GM10266 (cell line): ENCODE data around the gene RUFY2.

Experiments
- DNase-seq: peaks from one replicate; pipeline ENCODE4 v3.0.0; 2012; ENCODE audit errors: extremely low spot score
- TF ChIP-seq, protein P1 (sequence below): IDR thresholded peaks from 2 replicates; pipeline ENCODE4 v1.5.1; 2012; ENCODE audit warnings: mild to moderate bottlenecking, low read depth; ENCODE audit not compliant: control insufficient read depth, insufficient read depth; ENCODE audit errors: missing control alignments

RUFY2 gene

DNA sequence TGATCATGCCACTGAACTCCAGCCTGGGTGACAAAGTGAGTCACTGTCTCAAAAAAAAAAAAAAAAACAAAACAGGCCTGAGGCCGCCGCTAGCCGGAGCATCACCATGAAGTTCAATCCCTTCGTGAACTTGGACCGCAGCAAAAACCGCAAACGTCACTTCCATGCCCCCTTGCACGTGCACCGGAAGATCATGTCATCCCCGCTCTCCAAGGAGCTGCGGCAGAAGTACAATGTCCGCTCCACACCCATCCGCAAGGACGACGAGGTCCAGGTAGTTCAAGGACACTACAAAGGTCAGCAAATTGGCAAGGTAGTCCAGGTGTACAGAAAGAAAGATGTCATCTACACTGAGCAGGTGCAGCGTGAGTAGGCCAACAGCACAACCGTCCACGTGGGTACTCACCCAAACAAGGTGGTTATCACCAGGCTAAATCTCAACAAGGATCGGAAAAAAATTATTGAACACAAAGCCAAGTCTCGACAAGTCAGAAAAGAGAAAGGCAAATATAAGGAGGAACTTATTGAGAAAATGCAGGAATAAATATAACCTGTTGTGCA lies 17.5 kb upstream of the RUFY2 start:
- TF ChIP-seq, protein P1, sequence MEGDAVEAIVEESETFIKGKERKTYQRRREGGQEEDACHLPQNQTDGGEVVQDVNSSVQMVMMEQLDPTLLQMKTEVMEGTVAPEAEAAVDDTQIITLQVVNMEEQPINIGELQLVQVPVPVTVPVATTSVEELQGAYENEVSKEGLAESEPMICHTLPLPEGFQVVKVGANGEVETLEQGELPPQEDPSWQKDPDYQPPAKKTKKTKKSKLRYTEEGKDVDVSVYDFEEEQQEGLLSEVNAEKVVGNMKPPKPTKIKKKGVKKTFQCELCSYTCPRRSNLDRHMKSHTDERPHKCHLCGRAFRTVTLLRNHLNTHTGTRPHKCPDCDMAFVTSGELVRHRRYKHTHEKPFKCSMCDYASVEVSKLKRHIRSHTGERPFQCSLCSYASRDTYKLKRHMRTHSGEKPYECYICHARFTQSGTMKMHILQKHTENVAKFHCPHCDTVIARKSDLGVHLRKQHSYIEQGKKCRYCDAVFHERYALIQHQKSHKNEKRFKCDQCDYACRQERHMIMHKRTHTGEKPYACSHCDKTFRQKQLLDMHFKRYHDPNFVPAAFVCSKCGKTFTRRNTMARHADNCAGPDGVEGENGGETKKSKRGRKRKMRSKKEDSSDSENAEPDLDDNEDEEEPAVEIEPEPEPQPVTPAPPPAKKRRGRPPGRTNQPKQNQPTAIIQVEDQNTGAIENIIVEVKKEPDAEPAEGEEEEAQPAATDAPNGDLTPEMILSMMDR: no peak
- no peak for DNase-seq

DNA sequence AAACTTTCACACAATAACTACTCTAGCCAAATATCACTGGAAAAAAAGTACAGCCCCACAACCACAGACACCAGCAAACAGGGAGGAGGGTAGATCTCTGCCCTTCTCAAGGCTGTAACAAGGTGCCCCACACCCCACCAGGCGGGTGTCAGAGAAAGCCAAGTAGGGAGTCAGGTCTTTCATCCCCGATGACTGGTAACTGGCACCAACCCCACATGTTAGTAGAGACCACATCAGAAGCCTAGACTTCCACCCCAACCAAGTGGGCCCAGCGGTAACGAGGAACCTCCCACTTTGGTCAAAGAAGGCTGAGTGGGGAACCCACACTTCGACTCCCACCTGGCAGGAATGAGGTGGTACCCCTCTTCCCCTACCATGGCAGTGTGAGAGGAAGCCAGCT lies 16.4 kb upstream of the RUFY2 start:
- no peak for DNase-seq
- TF ChIP-seq, protein P1: no peak

DNA sequence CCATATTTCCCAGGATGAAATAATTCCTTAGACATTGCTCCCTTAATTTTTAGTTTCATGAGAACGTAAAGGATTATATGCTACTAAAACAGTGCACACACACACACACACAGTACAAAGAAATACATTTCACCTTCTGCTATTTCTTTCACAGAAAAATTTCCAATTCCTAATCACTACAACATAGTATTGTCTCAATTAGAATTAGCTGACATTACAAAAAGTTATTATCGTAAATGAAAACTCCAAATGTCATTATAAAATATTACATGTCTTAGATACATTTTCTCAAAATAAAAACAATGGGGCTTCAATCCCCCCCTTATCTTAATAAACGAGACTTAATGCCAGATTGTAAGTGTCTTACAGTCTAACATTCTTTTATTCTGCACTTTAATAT lies 12.3 kb upstream of the RUFY2 start:
- DNase-seq: no peak
- TF ChIP-seq, protein P1: no peak

DNA sequence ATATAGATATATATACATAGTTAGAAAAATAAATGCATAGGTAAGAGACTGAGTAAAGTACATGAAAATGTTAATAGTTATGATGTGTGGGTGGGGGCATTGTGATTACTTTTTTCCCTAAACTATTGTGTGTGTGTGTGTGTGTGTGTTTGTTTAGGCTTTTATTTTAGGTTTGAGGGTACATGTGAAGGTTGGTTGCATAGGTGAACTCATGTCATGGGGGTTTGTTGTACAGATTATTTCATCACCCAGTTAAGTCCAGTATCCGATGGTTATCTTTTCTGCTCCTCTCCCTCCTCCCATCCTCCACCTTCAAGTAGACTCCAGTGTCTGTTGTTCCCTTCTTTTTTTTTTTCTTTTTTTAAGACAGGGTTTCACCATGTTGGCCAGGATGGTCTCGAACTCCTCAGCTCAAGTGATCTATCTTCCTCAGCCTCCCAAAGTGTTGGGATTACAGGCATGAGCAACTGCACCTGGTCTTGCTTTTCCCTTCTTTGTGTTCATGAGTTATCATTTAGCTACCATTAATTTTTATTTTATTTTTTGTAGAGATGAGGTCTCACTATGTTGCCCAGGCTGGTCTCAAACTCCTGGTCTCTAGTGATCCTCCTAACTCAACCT lies 1.9 kb upstream of the RUFY2 start:
- TF ChIP-seq, protein P1: no peak
- no peak for DNase-seq

DNA sequence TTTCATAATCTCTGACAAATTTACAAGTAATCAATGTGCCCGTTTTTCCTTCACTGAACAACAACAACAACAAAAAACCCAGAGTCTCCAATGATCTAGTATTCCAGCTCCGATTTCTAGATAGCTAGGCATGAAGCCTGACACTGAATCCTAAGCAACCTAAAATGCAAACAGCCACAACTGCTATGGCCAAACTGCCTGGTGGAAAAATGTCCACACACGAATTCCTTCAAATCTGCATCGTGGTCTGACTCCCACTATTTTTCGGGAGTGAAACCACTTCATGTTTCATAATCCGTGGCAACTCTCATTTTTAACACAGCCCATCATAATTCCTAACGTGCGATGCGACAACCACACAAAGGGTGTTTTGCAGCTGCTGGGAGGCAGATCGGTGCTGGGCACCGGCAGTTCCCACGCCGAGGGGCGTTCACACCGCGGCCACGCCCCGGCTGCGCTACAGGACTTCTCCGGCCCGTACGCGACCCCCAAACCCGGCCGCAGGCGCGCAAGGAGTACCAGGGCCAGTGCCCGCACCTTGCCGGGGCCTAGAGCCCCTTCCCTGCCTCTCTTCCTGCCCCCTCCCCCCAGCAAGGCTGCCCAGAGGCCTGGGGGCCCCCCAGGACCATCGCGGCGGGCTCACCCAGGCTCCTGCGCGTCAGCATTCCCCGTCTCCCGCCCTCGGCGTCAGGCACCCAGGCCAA lies 814 bp downstream of the RUFY2 start:
- DNase-seq: peak; percentile 81
- TF ChIP-seq, protein P1: no peak

DNA sequence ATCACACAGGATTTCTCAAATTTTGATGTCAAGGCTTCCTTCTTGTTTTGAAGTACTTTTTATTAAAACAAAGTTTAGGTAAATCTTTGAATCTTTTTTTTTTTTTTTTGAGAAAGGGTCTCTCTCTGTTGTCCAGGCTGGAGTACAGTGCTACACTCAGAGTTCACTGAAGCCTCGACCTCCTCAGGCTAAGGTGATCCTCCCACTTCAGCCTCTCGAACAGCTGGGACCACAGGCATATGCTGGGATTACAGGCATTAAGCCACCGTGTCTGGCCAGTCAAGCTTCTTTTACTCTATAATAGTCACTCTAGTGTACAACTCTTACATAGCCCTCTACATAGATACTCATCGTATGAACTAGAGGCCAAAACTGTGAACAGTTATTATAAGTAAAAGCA lies 3.4 kb downstream of the RUFY2 start:
- DNase-seq: no peak
- TF ChIP-seq, protein P1: no peak

DNA sequence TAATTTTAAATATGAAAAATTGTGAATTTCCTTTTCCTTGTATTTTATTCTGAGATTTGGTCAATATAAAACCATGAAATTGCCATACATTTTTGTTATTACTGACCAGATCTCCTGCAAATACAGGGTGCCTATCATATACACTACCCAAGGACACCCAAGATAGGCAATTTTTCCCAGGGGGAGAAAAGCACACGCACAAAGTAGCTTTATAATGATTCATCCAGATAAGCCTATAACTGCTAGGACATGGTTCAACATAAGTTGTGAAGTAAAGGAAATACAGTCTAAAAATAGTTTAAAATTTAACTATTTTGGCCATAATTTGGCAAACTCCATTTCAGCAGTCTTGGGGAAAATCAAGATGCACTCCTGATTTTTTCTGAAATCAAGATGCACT lies 4.8 kb downstream of the RUFY2 start:
- TF ChIP-seq, protein P1: no peak
- DNase-seq: no peak
